ENCODE results near the gene CCT8. TPM values are rescaled to one million over a fixed set of nuclear protein-coding genes. Genes with fewer than 3 reads are reported as not detected.

CCT8 gene, protein sequence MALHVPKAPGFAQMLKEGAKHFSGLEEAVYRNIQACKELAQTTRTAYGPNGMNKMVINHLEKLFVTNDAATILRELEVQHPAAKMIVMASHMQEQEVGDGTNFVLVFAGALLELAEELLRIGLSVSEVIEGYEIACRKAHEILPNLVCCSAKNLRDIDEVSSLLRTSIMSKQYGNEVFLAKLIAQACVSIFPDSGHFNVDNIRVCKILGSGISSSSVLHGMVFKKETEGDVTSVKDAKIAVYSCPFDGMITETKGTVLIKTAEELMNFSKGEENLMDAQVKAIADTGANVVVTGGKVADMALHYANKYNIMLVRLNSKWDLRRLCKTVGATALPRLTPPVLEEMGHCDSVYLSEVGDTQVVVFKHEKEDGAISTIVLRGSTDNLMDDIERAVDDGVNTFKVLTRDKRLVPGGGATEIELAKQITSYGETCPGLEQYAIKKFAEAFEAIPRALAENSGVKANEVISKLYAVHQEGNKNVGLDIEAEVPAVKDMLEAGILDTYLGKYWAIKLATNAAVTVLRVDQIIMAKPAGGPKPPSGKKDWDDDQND
- 347 and 356 TPM in 2 replicates for total RNA-seq (2021)
- long read RNA-seq, transcript CCT8-201 (15 exons, 2,005 nt), result major isoform, 4,228 of 4,622 reads
- long read RNA-seq, transcript CCT8-204 (15 exons, 1,872 nt), result minor isoform, 47 of 4,622 reads
- long read RNA-seq, partial matches to known transcripts, result 127 of 4,622 reads
- long read RNA-seq, other reads (novel, unspliced or antisense), result 217 of 4,622 reads

DNA sequence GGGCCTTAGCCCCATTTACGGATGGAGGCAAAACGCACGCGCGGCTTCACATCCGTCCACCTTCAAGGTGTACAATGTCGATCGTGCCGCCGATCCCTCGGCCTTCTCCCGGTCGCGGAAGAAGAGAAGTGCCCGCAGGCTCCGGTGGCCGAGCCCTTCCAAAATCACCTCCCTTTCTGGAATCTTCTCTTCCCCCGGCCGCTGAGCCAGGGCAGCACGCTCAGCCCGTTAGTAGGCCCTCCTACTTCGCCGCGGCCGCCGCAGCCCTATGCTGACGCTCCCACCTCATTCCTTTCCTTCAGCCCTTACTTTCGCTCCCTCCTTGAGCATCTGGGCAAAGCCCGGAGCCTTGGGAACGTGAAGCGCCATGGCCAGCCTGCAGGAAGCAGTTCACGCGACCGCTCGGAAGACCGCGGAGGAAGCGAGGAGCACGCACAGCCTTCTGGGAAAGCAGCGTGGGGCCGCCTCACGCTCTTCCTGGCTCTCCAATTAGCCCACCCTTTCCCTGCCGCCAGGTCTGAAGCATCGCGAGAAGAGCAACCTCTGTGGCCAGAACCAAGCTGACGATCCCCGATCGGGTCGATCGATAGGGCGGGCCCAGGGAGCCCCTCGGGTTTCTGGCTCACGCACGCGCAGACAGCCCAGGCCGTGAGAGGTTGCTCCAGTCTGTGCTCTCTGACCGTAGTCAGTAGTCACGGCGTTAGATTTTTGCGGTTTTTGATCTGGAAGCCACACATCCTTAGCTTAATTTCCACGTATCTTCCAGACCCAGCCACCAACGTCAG, at the start of gene CCT8:
Gene CCT8, minus strand, starts transcription at position 427 of the 785 bp plus-strand sequence. Its CDS starts 58 bp downstream, at position 369.
- H3K27ac Mint-ChIP-seq, result peak within 1 kb of the TSS; percentile 99 to 100 (median 100)

More for the DNA sequence above, at the start of gene CCT8:
- Histone ChIP-seq H2BK12ac (ENCODE audit: insufficient read length, low read depth, low read length) (no peak within 1 kb of the TSS), H4K20me1 (ENCODE audit: control insufficient read depth, insufficient read depth, insufficient read length) (no peaks in the 10 kb centered on the region), H2BK5ac (ENCODE audit: insufficient read length, low read length) (no peak within 1 kb of the TSS), H2AFZ (ENCODE audit: low read length) (no peak within 1 kb of the TSS), H3K23ac (ENCODE audit: insufficient read length, low read depth, low read length) (no peak within 1 kb of the TSS), H3K27me3 (ENCODE audit: insufficient read depth, low read length) (no peaks in the 10 kb centered on the region), H3K9me3 (ENCODE audit: control insufficient read depth, low read depth, low read length) (no peaks in the 10 kb centered on the region), H2AK5ac (ENCODE audit: insufficient read length, low read length) (no peak within 1 kb of the TSS), H3K4me2 (ENCODE audit: insufficient read depth, insufficient read length, low read length) (peak within 1 kb of the TSS; percentile 88), H3K9ac (ENCODE audit: extremely low read depth, insufficient read length, low read length) (peak within 1 kb of the TSS; percentile 98), H3K23me2 (ENCODE audit: insufficient read length, low read depth, low read length, poor library complexity, severe bottlenecking) (no peaks in the 10 kb centered on the region), H2BK120ac (ENCODE audit: low read depth, low read length, poor library complexity, severe bottlenecking) (no peak within 1 kb of the TSS), H2BK15ac (ENCODE audit: low read depth, low read length) (no peak within 1 kb of the TSS), H4K91ac (ENCODE audit: insufficient read length, low read depth, low read length) (no peak within 1 kb of the TSS), H3K18ac (ENCODE audit: insufficient read length, low read depth, low read length) (peak within 1 kb of the TSS; percentile 47), H3K4me1 (ENCODE audit: insufficient read depth, low read length) (no peaks in the 10 kb centered on the region; the same call in 1 of the 2 replicates), H3K27ac (ENCODE audit: insufficient read length, low read depth, low read length) (peak within 1 kb of the TSS; percentile 3), H3K79me1 (ENCODE audit: insufficient read depth, low read depth, low read length, poor library complexity, severe bottlenecking) (no peaks in the 10 kb centered on the region), H3K14ac (ENCODE audit: insufficient read depth, low read length) (peak within 1 kb of the TSS; percentile 83), H3K56ac (ENCODE audit: insufficient read length, low read depth, low read length) (peak within 1 kb of the TSS; percentile 6), H3K4ac (ENCODE audit: low read depth, low read length) (no peak within 1 kb of the TSS; the same call in 1 of the 2 replicates), H4K5ac (ENCODE audit: insufficient read length, low read depth, low read length) (no peak within 1 kb of the TSS), H3T11ph (ENCODE audit: low read length) (no peak within 1 kb of the TSS), H4K8ac (replicated peaks; ENCODE audit: insufficient read length, low read depth, low read length) (no peak within 1 kb of the TSS), H2BK20ac (ENCODE audit: low read depth, low read length, poor library complexity, severe bottlenecking) (no peak within 1 kb of the TSS), H3K79me2 (ENCODE audit: insufficient read depth, low read length) (peaks cover 28% of the 10 kb centered on the region)
- DNase-seq, result peak; percentile 99
- TF ChIP-seq, protein P1, sequence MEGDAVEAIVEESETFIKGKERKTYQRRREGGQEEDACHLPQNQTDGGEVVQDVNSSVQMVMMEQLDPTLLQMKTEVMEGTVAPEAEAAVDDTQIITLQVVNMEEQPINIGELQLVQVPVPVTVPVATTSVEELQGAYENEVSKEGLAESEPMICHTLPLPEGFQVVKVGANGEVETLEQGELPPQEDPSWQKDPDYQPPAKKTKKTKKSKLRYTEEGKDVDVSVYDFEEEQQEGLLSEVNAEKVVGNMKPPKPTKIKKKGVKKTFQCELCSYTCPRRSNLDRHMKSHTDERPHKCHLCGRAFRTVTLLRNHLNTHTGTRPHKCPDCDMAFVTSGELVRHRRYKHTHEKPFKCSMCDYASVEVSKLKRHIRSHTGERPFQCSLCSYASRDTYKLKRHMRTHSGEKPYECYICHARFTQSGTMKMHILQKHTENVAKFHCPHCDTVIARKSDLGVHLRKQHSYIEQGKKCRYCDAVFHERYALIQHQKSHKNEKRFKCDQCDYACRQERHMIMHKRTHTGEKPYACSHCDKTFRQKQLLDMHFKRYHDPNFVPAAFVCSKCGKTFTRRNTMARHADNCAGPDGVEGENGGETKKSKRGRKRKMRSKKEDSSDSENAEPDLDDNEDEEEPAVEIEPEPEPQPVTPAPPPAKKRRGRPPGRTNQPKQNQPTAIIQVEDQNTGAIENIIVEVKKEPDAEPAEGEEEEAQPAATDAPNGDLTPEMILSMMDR (conservative IDR thresholded peaks at IDR 0.05), result no peak
- Mint-ChIP-seq H3K4me3 (peak within 1 kb of the TSS; percentile 100), H3K4me1 (peaks cover 15% of the 10 kb centered on the region in 2 experiments), H3K27me3 (ENCODE audit: low read depth) (no peaks in the 10 kb centered on the region), H3K36me3 (ENCODE audit: insufficient read depth in 1 of 3, low read depth in 3 of 3) (peaks cover 12 to 28% (median 24%) of the 10 kb centered on the region in 3 experiments), H3K9me3 (no peaks in the 10 kb centered on the region; a peak in 2 of 5 replicates)
- no CpG with 5 or more reads among the region's 62 CpGs for WGBS (ENCODE audit: extremely low coverage, insufficient read length, low lambda C conversion rate)

Measured in H9 (cell line).